AG09309 (cell line): Measurements from ENCODE around the gene ZFHX3.

Experiments used
- DNase-seq: peaks from one replicate; pipeline ENCODE4 v3.0.0-alpha.2; 2010; ENCODE audit warnings: low read depth
- H3K4me3 ChIP-seq: 2 replicates; pipeline ENCODE4 v1.5.1; 2011; ENCODE audit warnings: mild to moderate bottlenecking, low read depth, low read length, moderate library complexity; ENCODE audit not compliant: control insufficient read depth
- CTCF ChIP-seq: IDR thresholded peaks from 2 replicates; pipeline ENCODE4 v1.5.1; 2011; ENCODE audit warnings: mild to moderate bottlenecking, low read depth, low read length, inconsistent platforms; ENCODE audit not compliant: insufficient read depth, control insufficient read depth; ENCODE audit errors: missing control alignments

ZFHX3 gene

GRCh38 chr16:73027685-73028111 lies 20.2 kb downstream of the ZFHX3 start:
- H3K4me3 ChIP-seq: no peak overlapping the region
- DNase-seq: no peak
- TF ChIP-seq CTCF: no peak

- TF ChIP-seq CTCF: no peak
- DNase-seq: no peak
- no peak overlapping the region for H3K4me3 ChIP-seq
These were observed 20.9 kb downstream of the ZFHX3 start for GRCh38 chr16:73026754-73027684.

- no peak for DNase-seq
- no peak overlapping the region for H3K4me3 ChIP-seq
- TF ChIP-seq CTCF: no peak
These were observed 22.1 kb downstream of the ZFHX3 start for GRCh38 chr16:73025856-73026210.

- DNase-seq: no peak
- H3K4me3 ChIP-seq: no peak overlapping the region
- no peak for TF ChIP-seq CTCF
These were observed 22.6 kb downstream of the ZFHX3 start for GRCh38 chr16:73025151-73025855.

GRCh38 chr16:73024571-73025105 lies 23.3 kb downstream of the ZFHX3 start:
- no peak for TF ChIP-seq CTCF
- H3K4me3 ChIP-seq: no peak overlapping the region
- DNase-seq: no peak

- no peak overlapping the region for H3K4me3 ChIP-seq
- no peak for TF ChIP-seq CTCF
- DNase-seq: no peak
These were observed 24.0 kb downstream of the ZFHX3 start for GRCh38 chr16:73023752-73024570.
